Esophagus muscularis mucosa (tissue), 4 donors: ENCODE data around the gene UHRF1. TPM values are rescaled to one million over a fixed set of nuclear protein-coding genes. Genes with fewer than 3 reads are reported as not detected.

Source experiments
- DNase-seq: peaks from one replicate; pipeline ENCODE4 v3.0.0-alpha.2; 2017; ENCODE audit errors: extremely low spot score
- H3K27ac ChIP-seq, 4 donors: fragments of 200-600 bp; sonication (generic); replicated peaks in 1 of 4; 1 replicate in 3 of 4; 2 replicates in 1 of 4; pipeline ENCODE4 v1.5.1; 2016 to 2019; ENCODE audit warnings: mild to moderate bottlenecking in 1 of 4
- H3K27me3 ChIP-seq, 4 donors: fragments of 200-600 bp; sonication (generic); one replicate each; pipeline versions ENCODE4 v1.5.1 to v1.6.0; 2016 to 2019
- H3K36me3 ChIP-seq, 4 donors: fragments of 200-600 bp; sonication (generic); one replicate each; pipeline ENCODE4 v1.5.1; 2016 to 2019
- H3K4me1 ChIP-seq, 4 donors: fragments of 200-600 bp; sonication (generic); one replicate each; pipeline ENCODE4 v1.5.1; 2016 to 2019
- H3K4me3 ChIP-seq, 4 donors: fragments of 200-600 bp; sonication (generic); 1 replicate in 2 of 4; 2 replicates in 2 of 4; pipeline ENCODE4 v1.5.1; 2016 to 2019; ENCODE audit warnings: mild to moderate bottlenecking in 4 of 4, moderate library complexity in 1 of 4
- H3K9me3 ChIP-seq, 4 donors: fragments of 200-600 bp; sonication (generic); 1 replicate in 3 of 4; 2 replicates in 1 of 4; pipeline ENCODE4 v1.5.1; 2016 to 2019
- EP300 ChIP-seq: sonication (generic); formaldehyde crosslinking; IDR thresholded peaks from one replicate; pipeline ENCODE4 v1.6.1; 2017; ENCODE audit warnings: antibody characterized with exemption
- POLR2A ChIP-seq: fragments of 450-650 bp; IDR thresholded peaks from one replicate; pipeline ENCODE4 v1.6.1; 2017; ENCODE audit warnings: antibody characterized with exemption, moderate library complexity, mild to moderate bottlenecking, low read depth
- POLR2AphosphoS5 ChIP-seq, 2 donors: sonication (generic); formaldehyde crosslinking; IDR thresholded peaks; one replicate each; pipeline ENCODE4 v1.6.1; 2017; ENCODE audit warnings: antibody characterized with exemption in 2 of 2
- WGBS: methylation state at CpG from one replicate; pipeline ENCODE4 v1.1.5; 2018; 5-methylcytosine and 5-hydroxymethylcytosine counted together
- intact Hi-C: fragments of 100-400 bp; cut with DNase I; formaldehyde crosslinking; loops from one replicate; pipeline ENCODE4 v1.15.1; 2023
- total RNA-seq, 4 donors: library from RNA; depleted of rRNA; stranded (reverse); fragments of >200 nt; gene quantifications; one replicate each; pipeline versions ENCODE4 v1.1.0 to v1.2.1, GENCODE V29; 2016
- TF ChIP-seq, protein P1 (sequence below), 3 experiments: fragments of 200-600 bp in 2 of 3; fragments of 450-650 bp in 1 of 3; sonication (generic) in 2 of 3; IDR thresholded peaks; one replicate each; pipeline ENCODE4 v1.5.1; 2017 to 2019; ENCODE audit warnings: antibody characterized with exemption in 3 of 3, mild to moderate bottlenecking in 2 of 3, moderate library complexity in 1 of 3

Gene UHRF1
- total RNA-seq, 4 donors from 2014 or later: 0.33 to 1.2 (median 0.64) TPM

DNA sequence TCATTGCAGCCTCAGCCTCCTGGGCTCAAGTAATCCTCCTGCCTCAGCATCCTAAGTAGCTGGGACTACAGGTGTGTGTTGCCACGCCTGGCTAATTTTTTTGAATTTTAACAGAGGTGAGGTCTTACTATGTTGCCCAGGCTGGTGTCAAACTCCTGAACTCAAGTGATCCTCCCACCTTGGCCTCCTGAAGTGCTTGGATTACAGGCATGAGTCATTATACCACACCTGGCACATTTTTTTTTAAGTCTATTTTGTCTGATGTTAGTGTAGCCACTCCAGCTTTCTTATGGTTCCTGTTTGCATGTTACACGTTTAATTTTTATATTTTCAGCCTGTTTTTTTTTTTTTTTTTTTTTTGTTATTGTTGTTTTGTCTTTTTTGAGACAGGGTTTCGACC lies 84.4 kb downstream of the UHRF1 start:
- no peak overlapping the region for H3K4me3 ChIP-seq
- peaks cover 0 to 32% (median 21%) of the 10 kb centered on the region in 4 donors for H3K36me3 ChIP-seq
- WGBS: 89% methylated on average over 3 of the region's 3 CpGs
- no peak overlapping the region for H3K27ac ChIP-seq
- H3K4me1 ChIP-seq: peaks cover 9 to 24% (median 11%) of the 10 kb centered on the region in 4 donors
- intact Hi-C loops: no loop called here
- no peaks in the 10 kb centered on the region for H3K27me3 ChIP-seq
- no peaks in the 10 kb centered on the region for H3K9me3 ChIP-seq
- no peak for DNase-seq
- TF ChIP-seq EP300: no peak
- TF ChIP-seq, protein P1, sequence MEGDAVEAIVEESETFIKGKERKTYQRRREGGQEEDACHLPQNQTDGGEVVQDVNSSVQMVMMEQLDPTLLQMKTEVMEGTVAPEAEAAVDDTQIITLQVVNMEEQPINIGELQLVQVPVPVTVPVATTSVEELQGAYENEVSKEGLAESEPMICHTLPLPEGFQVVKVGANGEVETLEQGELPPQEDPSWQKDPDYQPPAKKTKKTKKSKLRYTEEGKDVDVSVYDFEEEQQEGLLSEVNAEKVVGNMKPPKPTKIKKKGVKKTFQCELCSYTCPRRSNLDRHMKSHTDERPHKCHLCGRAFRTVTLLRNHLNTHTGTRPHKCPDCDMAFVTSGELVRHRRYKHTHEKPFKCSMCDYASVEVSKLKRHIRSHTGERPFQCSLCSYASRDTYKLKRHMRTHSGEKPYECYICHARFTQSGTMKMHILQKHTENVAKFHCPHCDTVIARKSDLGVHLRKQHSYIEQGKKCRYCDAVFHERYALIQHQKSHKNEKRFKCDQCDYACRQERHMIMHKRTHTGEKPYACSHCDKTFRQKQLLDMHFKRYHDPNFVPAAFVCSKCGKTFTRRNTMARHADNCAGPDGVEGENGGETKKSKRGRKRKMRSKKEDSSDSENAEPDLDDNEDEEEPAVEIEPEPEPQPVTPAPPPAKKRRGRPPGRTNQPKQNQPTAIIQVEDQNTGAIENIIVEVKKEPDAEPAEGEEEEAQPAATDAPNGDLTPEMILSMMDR (IDR thresholded peaks at IDR 0.05): no peak
- no peak for TF ChIP-seq POLR2A
- no peak for TF ChIP-seq POLR2AphosphoS5 (IDR thresholded peaks at IDR 0.05)

DNA sequence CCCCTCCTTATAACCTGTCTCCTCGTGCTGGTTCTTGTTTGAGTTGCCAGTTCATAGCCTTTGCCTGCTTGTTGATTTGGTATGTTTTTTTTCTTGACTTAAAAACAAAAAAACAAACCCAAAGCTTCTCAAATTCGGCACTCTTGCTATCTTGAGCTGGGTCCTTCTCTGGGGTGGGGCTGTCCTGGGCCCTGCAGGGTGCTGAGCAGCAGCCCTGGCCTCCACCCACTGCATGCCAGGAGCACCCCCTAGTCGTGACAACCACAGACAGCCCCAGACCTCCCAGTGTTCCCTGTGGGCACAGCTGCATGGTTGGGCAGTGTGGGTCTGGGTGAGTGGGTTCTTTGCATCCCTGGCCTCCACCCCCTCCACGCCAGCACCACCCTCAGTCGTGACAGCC lies 87.4 kb downstream of the UHRF1 start:
- peaks cover 0 to 10% (median 3%) of the 10 kb centered on the region in 4 donors for H3K4me1 ChIP-seq
- no peak overlapping the region for H3K27ac ChIP-seq
- no peak for DNase-seq
- intact Hi-C loops: no loop called here
- peaks cover 0 to 38% (median 21%) of the 10 kb centered on the region in 4 donors for H3K36me3 ChIP-seq
- WGBS: 74% methylated on average over 5 of the region's 5 CpGs
- H3K4me3 ChIP-seq: no peak overlapping the region
- TF ChIP-seq EP300: no peak
- no peak for TF ChIP-seq POLR2AphosphoS5 (IDR thresholded peaks at IDR 0.05)
- TF ChIP-seq, protein P1 (IDR thresholded peaks at IDR 0.05): no peak
- no peaks in the 10 kb centered on the region for H3K27me3 ChIP-seq
- no peaks in the 10 kb centered on the region for H3K9me3 ChIP-seq

GRCh38 chr19:4997297-4997696 lies 88.0 kb downstream of the UHRF1 start:
- Histone ChIP-seq H3K9me3 (no peaks in the 10 kb centered on the region), H3K4me1 (peaks cover 0 to 16% (median 9%) of the 10 kb centered on the region in 4 donors), H3K4me3 (no peak overlapping the region), H3K27ac (no peak overlapping the region), H3K27me3 (no peaks in the 10 kb centered on the region), H3K36me3 (peaks cover 0 to 38% (median 21%) of the 10 kb centered on the region in 4 donors)
- intact Hi-C loops: no loop called here
- no peak for DNase-seq
- WGBS: 89% methylated on average over 7 of the region's 12 CpGs
- no peak for TF ChIP-seq POLR2AphosphoS5 (IDR thresholded peaks at IDR 0.05)
- no peak for TF ChIP-seq POLR2A
- no peak for TF ChIP-seq EP300
- TF ChIP-seq, protein P1 (IDR thresholded peaks at IDR 0.05): no peak

GRCh38 chr19:5000120-5000611 lies 90.9 kb downstream of the UHRF1 start:
- no peaks in the 10 kb centered on the region for H3K9me3 ChIP-seq
- no peaks in the 10 kb centered on the region for H3K27me3 ChIP-seq
- no peak overlapping the region for H3K27ac ChIP-seq
- TF ChIP-seq, protein P1 (IDR thresholded peaks at IDR 0.05): no peak
- TF ChIP-seq EP300 (no peak), POLR2AphosphoS5 (IDR thresholded peaks at IDR 0.05) (no peak), POLR2A (no peak)
- H3K4me3 ChIP-seq: no peak overlapping the region
- peaks cover 0 to 38% (median 21%) of the 10 kb centered on the region in 4 donors for H3K4me1 ChIP-seq
- H3K36me3 ChIP-seq: peaks cover 0 to 34% (median 21%) of the 10 kb centered on the region in 4 donors
- no peak for DNase-seq
- intact Hi-C loops: no loop called here
- WGBS: 93% methylated on average over 6 of the region's 6 CpGs

- intact Hi-C loops: no loop called here
- Histone ChIP-seq H3K27me3 (no peaks in the 10 kb centered on the region), H3K27ac (no peak overlapping the region), H3K4me1 (peaks cover 0 to 44% (median 21%) of the 10 kb centered on the region in 4 donors), H3K36me3 (peaks cover 0 to 23% (median 13%) of the 10 kb centered on the region in 4 donors), H3K9me3 (no peaks in the 10 kb centered on the region), H3K4me3 (no peak overlapping the region)
- TF ChIP-seq EP300 (no peak), POLR2AphosphoS5 (IDR thresholded peaks at IDR 0.05) (no peak)
- TF ChIP-seq, protein P1 (IDR thresholded peaks at IDR 0.05): peak; percentile 53 to 73 (median 56)
- no peak for DNase-seq
- WGBS: 60% methylated on average over 3 of the region's 3 CpGs
Observed at GRCh38 chr19:5001615-5002014, 92.3 kb downstream of the UHRF1 start.
